Glomerular endothelial cell (primary cell): ENCODE data around the gene RBM10. TPM values are rescaled to one million over a fixed set of nuclear protein-coding genes. Genes with fewer than 3 reads are reported as not detected.

Experiments used
- DNase-seq: peaks from one replicate; pipeline ENCODE4 v3.0.0-alpha.2; 2011; ENCODE audit warnings: low read depth, low spot score; ENCODE audit errors: extremely low read depth
- total RNA-seq: library from RNA; depleted of rRNA; stranded (reverse); fragments of >200 nt; gene quantifications from 2 replicates; pipeline ENCODE4 v1.2.3, GENCODE V29; 2015

RBM10 gene
- total RNA-seq, 1 donor from 2014 or later = 44.2 TPM

- DNase-seq = no peak
These were observed 49.3 kb downstream of the RBM10 start for GRCh38 chrX:47194194-47194787.

- DNase-seq = no peak
These were observed 51.1 kb downstream of the RBM10 start for GRCh38 chrX:47196098-47196497.

DNA sequence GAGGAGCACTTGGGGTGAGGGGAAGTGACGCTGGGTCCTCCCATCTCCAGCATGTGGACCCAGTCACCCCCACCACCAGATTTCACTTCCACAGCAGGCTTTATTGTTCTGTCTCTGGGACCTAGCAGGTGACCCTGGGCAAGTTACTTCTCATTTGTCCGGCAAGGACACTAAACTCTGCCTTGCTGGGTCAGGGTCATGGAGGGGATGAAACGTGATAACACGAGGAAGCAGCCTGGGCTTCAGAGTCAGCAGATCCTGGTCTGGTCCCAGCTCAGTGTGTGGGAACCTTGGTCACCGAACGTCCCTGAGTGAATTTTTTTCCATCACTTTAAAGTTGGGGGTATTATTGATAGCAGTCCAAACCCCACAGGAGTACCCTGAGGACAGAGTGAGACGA lies 52.5 kb downstream of the RBM10 start:
- no peak for DNase-seq

DNA sequence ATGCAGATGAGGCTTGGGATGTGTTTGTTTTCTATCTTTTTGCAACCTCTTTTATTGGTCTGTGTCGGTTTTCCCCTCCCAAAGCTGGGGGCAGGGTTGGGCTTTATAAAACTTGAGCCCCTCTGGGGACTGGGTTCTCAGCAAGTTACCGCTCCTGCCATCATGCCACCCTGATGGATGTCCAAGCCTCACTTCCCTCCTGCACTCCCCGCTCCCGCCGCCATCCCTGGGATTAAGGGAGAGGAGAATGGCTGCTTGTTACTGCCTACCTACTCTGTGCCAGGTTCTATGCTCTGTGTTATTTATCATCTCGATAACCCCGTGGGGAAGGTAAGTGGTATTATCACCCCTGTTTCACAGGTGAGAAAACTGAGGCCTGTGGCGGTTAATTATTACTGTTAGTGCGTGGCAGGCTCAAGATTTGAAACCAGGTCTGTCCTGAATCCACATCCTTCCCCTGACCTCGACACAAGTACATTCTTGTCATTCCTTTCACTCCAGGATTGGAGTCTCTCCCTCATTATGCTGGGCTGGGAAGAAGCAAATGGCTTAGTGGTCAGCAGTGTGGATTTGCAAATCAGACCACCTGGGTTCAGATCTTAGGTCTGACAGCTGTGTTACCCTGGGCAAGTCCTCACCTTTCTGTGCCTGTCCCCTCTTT lies 53.1 kb downstream of the RBM10 start:
- DNase-seq = no peak

DNA sequence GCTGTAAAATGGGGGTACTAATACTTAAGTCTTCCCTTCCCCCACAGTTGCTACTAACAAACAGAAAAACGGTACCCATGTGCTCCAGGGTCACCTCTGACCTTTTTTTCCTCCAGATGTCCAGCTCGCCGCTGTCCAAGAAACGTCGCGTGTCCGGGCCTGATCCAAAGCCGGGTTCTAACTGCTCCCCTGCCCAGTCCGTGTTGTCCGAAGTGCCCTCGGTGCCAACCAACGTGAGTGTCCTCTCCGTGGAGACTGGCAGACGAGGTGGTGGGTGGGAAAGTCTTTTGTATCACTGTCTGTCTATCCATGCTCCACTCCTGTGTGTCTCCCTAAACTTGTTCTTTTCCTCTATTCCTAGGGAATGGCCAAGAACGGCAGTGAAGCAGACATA lies 53.7 kb downstream of the RBM10 start:
- no peak for DNase-seq

- no peak for DNase-seq
These were observed 54.3 kb downstream of the RBM10 start for GRCh38 chrX:47199286-47199685.

GRCh38 chrX:47200385-47201150 lies 55.5 kb downstream of the RBM10 start:
- DNase-seq = no peak

DNA sequence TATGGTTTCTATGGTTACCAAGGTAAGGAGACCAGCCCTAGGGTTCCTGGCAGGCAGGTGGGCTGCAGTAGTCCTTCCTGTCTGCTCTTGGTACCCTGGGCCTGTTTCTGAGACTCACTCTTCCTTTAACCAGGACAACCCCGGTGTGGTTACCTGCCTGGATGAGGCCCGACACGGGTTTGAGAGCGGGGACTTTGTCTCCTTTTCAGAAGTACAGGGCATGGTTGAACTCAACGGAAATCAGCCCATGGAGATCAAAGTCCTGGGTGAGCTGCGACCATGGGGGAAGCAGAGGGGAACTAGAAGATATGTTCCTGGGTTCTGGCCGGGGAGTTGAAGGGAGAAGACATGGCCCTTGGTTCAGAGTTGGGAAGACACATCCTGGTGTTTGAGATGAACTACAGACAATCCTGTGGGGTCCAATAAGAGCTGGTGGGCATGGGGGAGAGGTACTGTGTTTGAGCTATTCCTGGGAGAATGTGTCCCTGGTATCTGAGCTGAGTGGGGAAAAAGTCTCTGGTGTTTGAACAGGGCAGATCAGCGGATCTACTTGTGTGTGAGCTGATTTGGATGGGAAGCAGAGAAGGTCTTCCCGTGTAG lies 56.4 kb downstream of the RBM10 start:
- DNase-seq = no peak

DNA sequence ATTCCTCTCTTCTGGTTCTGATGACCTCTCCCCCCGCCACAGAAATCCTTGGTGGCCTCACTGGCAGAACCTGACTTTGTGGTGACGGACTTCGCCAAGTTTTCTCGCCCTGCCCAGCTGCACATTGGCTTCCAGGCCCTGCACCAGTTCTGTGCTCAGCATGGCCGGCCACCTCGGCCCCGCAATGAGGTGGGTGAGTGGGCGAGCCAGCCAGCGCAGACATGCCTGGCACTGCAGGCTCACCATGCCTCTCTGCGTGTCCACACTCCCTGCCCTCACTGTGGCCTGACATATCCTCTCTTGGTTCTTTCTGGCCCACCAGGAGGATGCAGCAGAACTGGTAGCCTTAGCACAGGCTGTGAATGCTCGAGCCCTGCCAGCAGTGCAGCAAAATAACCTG lies 57.3 kb downstream of the RBM10 start:
- no peak for DNase-seq

- DNase-seq = no peak
These were observed 57.9 kb downstream of the RBM10 start for GRCh38 chrX:47202877-47203276.

DNA sequence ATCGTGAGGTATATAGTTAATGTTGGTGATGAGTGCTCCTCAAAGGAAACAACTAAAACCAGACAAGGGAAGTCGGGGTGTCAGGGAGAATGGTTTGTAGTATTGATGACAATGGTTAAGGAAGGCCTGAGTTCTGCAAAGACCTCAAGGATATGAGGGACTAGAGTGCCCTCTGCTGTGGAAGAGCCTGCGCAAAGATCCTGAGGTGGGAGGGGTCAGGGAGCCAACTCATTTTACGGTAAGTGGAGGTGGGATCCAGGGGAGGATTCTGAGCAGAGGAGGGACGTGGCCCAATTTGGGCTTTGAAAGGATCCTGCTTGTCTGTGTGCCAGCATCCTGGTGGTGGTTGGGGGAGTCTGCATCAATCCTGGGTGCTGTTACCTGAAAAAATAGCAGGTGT lies 59.9 kb downstream of the RBM10 start:
- no peak for DNase-seq

DNA sequence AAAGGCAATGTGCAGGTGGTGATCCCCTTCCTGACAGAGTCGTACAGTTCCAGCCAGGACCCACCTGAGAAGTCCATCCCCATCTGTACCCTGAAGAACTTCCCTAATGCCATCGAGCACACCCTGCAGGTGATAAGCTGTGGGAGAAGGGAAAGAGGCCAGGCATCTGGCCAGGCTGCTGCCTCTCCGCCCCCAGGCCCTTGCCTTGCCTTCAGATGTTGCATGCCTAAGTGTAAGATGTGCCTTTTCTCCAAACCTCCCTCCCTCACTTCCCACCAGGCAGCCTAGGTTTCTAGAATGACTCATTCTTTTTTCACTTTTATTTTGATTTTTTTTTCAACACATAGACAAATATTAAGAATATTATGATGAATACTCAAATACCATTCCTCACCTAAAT lies 61.3 kb downstream of the RBM10 start:
- no peak for DNase-seq

- no peak for DNase-seq
These were observed 63.1 kb downstream of the RBM10 start for GRCh38 chrX:47208108-47208507.

DNA sequence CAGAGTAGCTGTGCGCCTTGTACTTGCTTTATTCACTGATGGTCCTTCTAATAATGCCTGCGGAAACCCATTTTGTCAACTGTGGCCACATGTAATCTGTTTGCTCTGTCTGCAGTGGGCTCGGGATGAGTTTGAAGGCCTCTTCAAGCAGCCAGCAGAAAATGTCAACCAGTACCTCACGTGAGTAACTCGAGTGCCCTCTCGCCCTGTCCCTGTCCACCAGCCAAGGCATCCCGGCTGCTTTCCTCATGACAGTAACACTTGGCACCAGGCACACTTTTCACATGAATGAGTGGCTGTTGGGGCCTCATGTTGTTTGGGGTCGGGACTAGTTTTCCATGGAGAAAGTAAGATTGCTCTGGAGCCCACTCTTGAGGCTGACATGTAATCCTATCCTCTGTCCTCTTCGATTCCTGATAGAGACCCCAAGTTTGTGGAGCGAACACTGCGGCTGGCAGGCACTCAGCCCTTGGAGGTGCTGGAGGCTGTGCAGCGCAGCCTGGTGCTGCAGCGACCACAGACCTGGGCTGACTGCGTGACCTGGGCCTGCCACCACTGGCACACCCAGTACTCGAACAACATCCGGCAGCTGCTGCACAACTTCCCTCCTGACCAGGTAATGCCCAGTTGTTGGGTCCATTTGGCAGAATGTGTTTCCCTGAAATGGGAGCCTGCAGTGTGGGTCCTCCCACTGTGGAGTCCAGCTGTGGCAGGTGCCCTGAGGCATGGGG lies 64.7 kb downstream of the RBM10 start:
- no peak for DNase-seq

DNA sequence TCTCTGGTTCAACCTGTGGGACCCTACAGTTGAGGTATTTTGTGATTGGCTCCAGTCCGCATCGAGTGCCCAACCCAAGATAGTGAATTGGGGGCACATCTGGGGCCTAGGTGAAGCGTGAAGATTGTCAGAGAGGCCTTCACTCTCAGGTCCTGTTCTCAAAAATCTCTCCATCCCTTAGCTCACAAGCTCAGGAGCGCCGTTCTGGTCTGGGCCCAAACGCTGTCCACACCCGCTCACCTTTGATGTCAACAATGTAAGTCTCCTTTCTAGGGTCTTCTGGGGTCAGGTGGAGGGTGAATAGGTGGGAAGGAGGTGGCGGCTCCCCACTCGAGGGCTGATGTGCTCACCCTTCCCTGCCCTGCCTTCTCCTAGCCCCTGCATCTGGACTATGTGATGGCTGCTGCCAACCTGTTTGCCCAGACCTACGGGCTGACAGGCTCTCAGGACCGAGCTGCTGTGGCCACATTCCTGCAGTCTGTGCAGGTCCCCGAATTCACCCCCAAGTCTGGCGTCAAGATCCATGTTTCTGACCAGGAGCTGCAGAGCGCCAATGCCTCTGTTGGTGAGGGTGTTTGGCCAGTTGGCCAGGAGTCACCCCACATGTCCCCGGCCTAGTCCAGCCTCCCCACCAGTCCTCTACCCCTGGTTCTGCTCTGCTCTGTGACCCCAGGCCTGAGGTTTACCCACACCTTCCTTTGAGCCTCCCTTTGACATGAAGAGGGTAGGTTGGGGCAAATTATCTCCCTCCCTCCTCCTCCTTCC lies 65.8 kb downstream of the RBM10 start:
- no peak for DNase-seq

DNA sequence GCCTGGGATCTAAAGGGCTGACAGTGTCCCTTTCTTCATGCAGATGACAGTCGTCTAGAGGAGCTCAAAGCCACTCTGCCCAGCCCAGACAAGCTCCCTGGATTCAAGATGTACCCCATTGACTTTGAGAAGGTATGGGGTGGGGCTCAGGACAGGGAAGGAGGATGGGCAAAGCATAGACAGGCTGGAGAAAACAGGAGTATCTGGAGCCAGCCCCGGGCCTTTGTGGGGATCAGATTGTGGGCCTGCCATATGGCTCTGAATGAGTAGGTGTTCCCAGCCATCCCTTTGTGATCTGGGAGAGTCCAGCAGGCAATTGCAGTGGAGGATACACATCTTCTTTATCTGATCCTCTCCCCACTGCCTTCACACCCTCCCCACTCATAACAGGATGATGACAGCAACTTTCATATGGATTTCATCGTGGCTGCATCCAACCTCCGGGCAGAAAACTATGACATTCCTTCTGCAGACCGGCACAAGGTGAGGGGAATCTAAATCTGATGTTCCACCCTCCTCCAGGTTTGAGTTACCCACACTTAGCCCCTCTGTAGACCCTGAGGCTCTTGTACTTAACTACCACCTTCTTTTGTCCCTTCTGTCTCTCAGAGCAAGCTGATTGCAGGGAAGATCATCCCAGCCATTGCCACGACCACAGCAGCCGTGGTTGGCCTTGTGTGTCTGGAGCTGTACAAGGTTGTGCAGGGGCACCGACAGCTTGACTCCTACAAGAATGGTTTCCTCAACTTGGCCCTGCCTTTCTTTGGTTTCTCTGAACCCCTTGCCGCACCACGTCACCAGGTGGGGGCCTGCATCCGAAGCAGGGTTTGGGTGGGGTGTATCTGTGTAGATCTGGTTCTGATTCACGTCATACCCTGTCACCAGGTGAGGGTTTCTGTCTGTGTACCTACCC lies 67.6 kb downstream of the RBM10 start:
- DNase-seq = no peak

GRCh38 chrX:47214435-47215077 lies 69.5 kb downstream of the RBM10 start:
- no peak for DNase-seq

GRCh38 chrX:47215291-47215900 lies 70.4 kb downstream of the RBM10 start:
- no peak for DNase-seq
